Esophagus muscularis mucosa (tissue), 4 donors: Measurements from ENCODE around the gene DPYD. TPM values are rescaled to one million over a fixed set of nuclear protein-coding genes. Genes with fewer than 3 reads are reported as not detected.

Experiments
- DNase-seq: peaks from one replicate; pipeline ENCODE4 v3.0.0-alpha.2; 2017; ENCODE audit errors: extremely low spot score
- H3K27ac ChIP-seq, 4 donors: fragments of 200-600 bp; sonication (generic); replicated peaks in 1 of 4; 1 replicate in 3 of 4; 2 replicates in 1 of 4; pipeline ENCODE4 v1.5.1; 2016 to 2019; ENCODE audit warnings: mild to moderate bottlenecking in 1 of 4
- H3K27me3 ChIP-seq, 4 donors: fragments of 200-600 bp; sonication (generic); one replicate each; pipeline versions ENCODE4 v1.5.1 to v1.6.0; 2016 to 2019
- H3K36me3 ChIP-seq, 4 donors: fragments of 200-600 bp; sonication (generic); one replicate each; pipeline ENCODE4 v1.5.1; 2016 to 2019
- H3K4me1 ChIP-seq, 4 donors: fragments of 200-600 bp; sonication (generic); one replicate each; pipeline ENCODE4 v1.5.1; 2016 to 2019
- H3K4me3 ChIP-seq, 4 donors: fragments of 200-600 bp; sonication (generic); 1 replicate in 2 of 4; 2 replicates in 2 of 4; pipeline ENCODE4 v1.5.1; 2016 to 2019; ENCODE audit warnings: mild to moderate bottlenecking in 4 of 4, moderate library complexity in 1 of 4
- H3K9me3 ChIP-seq, 4 donors: fragments of 200-600 bp; sonication (generic); 1 replicate in 3 of 4; 2 replicates in 1 of 4; pipeline ENCODE4 v1.5.1; 2016 to 2019
- EP300 ChIP-seq: sonication (generic); formaldehyde crosslinking; IDR thresholded peaks from one replicate; pipeline ENCODE4 v1.6.1; 2017; ENCODE audit warnings: antibody characterized with exemption
- POLR2A ChIP-seq: fragments of 450-650 bp; IDR thresholded peaks from one replicate; pipeline ENCODE4 v1.6.1; 2017; ENCODE audit warnings: antibody characterized with exemption, moderate library complexity, mild to moderate bottlenecking, low read depth
- POLR2AphosphoS5 ChIP-seq, 2 donors: sonication (generic); formaldehyde crosslinking; IDR thresholded peaks; one replicate each; pipeline ENCODE4 v1.6.1; 2017; ENCODE audit warnings: antibody characterized with exemption in 2 of 2
- WGBS: methylation state at CpG from one replicate; pipeline ENCODE4 v1.1.5; 2018; 5-methylcytosine and 5-hydroxymethylcytosine counted together
- intact Hi-C: fragments of 100-400 bp; cut with DNase I; formaldehyde crosslinking; loops from one replicate; pipeline ENCODE4 v1.15.1; 2023
- total RNA-seq, 4 donors: library from RNA; depleted of rRNA; stranded (reverse); fragments of >200 nt; gene quantifications; one replicate each; pipeline versions ENCODE4 v1.1.0 to v1.2.1, GENCODE V29; 2016
- TF ChIP-seq, protein P1 (sequence below), 3 experiments: fragments of 200-600 bp in 2 of 3; fragments of 450-650 bp in 1 of 3; sonication (generic) in 2 of 3; IDR thresholded peaks; one replicate each; pipeline ENCODE4 v1.5.1; 2017 to 2019; ENCODE audit warnings: antibody characterized with exemption in 3 of 3, mild to moderate bottlenecking in 2 of 3, moderate library complexity in 1 of 3

The DPYD gene
- total RNA-seq, 4 donors from 2014 or later: 31.1 to 36.6 (median 31.7) TPM

DNA sequence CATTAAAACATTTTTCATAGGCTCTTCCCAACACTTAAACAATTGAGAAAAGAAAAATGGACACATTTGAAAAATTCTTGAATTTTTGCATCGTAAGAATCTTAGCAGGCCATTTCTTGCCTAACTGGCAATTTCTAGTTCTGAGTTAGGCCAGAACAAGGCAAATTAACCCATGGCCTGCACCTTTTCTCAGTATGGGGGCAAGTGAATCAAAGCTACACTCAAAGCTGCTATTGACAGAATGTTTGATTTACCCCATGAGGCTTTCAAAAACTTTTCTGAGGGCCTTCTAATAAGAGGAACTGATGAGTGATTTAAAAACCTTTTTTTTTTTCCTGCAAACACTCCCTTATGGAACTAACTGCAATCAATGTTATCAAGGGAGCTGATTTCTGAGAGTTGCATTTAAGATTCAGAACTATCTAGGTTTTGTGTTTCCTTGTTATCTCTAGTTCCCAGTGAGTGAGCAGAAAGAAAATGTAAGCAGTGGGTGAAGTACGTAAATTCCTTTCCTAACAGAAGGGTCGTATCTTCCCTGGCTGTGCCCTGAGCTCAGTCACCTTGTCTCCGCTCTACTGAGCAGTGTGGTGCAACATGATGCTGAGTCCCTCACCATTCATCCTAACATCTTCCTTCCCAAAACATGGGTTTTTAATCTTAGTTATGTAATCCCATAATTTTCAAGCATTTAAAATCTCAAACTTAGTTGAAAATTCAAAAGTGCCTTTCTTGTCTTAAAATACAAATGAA, 353.7 kb downstream of the DPYD start:
- TF ChIP-seq EP300: no peak
- no peak for TF ChIP-seq POLR2AphosphoS5 (IDR thresholded peaks at IDR 0.05)
- no peak for TF ChIP-seq POLR2A
- TF ChIP-seq, protein P1, sequence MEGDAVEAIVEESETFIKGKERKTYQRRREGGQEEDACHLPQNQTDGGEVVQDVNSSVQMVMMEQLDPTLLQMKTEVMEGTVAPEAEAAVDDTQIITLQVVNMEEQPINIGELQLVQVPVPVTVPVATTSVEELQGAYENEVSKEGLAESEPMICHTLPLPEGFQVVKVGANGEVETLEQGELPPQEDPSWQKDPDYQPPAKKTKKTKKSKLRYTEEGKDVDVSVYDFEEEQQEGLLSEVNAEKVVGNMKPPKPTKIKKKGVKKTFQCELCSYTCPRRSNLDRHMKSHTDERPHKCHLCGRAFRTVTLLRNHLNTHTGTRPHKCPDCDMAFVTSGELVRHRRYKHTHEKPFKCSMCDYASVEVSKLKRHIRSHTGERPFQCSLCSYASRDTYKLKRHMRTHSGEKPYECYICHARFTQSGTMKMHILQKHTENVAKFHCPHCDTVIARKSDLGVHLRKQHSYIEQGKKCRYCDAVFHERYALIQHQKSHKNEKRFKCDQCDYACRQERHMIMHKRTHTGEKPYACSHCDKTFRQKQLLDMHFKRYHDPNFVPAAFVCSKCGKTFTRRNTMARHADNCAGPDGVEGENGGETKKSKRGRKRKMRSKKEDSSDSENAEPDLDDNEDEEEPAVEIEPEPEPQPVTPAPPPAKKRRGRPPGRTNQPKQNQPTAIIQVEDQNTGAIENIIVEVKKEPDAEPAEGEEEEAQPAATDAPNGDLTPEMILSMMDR (IDR thresholded peaks at IDR 0.05): no peak
- H3K4me1 ChIP-seq: peaks cover 0 to 13% (median 7%) of the 10 kb centered on the region in 4 donors
- intact Hi-C loops: no loop called here
- peaks cover 0 to 4% (median 0%) of the 10 kb centered on the region in 4 donors for H3K36me3 ChIP-seq
- H3K27me3 ChIP-seq: no peaks in the 10 kb centered on the region
- no peak overlapping the region for H3K4me3 ChIP-seq
- no peak for DNase-seq
- H3K9me3 ChIP-seq: no peaks in the 10 kb centered on the region
- no peak overlapping the region for H3K27ac ChIP-seq
- 94% methylated on average over 4 of the region's 4 CpGs for WGBS

DNA sequence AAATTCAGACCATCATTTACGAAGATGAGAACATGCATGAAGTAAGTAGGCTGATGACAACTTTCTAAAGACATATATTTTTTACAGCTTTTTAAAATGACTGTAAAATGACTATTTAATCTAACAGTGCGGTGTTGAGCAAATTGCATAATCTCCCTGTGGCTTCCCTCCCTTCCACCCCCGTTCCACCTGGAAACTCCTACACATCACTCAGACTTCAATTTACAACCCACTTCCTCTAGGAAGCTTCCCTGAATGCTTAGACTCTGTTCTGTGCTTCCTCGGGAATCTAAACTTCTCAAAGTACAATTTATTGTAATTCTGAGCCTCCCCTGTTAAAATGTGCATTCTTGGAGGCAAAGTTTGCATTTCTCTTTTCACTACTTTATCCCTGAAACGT, 354.9 kb downstream of the DPYD start:
- intact Hi-C loops: no loop called here
- TF ChIP-seq POLR2AphosphoS5 (IDR thresholded peaks at IDR 0.05) (no peak), EP300 (no peak), POLR2A (no peak)
- TF ChIP-seq, protein P1 (IDR thresholded peaks at IDR 0.05): no peak
- H3K4me1 ChIP-seq: peaks cover 0 to 6% (median 0%) of the 10 kb centered on the region in 4 donors
- no peaks in the 10 kb centered on the region for H3K9me3 ChIP-seq
- no peaks in the 10 kb centered on the region for H3K27me3 ChIP-seq
- no peak overlapping the region for H3K27ac ChIP-seq
- DNase-seq: no peak
- 83% methylated on average over 5 of the region's 5 CpGs for WGBS
- peaks cover 0 to 2% (median 0%) of the 10 kb centered on the region in 4 donors for H3K36me3 ChIP-seq
- H3K4me3 ChIP-seq: no peak overlapping the region

DNA sequence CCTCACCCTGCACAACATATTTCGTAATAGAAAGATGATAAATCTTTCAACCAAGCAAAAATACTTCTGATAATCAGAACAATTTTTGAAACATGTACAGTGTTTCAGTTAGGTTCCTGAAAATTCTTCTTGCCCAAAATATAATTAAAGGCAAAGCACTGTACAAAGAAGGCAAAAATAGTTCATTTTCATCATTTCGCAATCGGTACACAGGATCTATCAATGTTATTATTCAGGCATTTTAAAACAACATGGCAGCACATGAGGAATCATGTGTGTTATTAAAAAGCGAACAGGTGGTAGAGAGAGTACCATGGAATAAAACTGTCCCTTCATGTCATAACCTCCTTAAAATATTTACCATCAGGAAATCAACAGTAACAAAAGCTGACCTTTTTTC, 356.9 kb downstream of the DPYD start:
- Histone ChIP-seq H3K36me3 (no peaks in the 10 kb centered on the region), H3K9me3 (no peaks in the 10 kb centered on the region), H3K4me3 (no peak overlapping the region), H3K27ac (no peak overlapping the region), H3K4me1 (peaks cover 0 to 6% (median 0%) of the 10 kb centered on the region in 4 donors), H3K27me3 (no peaks in the 10 kb centered on the region)
- TF ChIP-seq POLR2AphosphoS5 (IDR thresholded peaks at IDR 0.05) (no peak), EP300 (no peak), POLR2A (no peak)
- TF ChIP-seq, protein P1 (IDR thresholded peaks at IDR 0.05): no peak
- DNase-seq: no peak
- intact Hi-C loops: no loop called here
- WGBS: over 99% methylated on average over 4 of the region's 4 CpGs

DNA sequence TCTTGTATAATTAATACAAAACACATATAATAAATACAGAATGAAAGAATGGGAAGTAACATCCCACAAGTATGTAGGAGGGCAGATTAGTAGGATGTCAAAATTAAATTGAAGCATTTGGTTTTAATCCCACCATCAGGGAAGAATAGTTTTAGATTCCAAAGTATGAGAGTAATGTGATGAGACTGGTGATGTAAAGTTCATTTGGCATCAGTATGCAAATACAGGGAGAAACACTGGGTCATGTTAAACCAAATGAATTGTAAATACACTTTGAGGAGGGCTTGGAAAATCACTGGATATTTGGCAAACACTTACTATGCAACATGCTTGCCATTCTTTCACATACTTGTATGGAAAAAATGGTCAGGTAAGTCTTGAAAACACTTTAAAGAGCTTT, 358.8 kb downstream of the DPYD start:
- H3K27ac ChIP-seq: no peak overlapping the region
- H3K4me1 ChIP-seq: peaks cover 0 to 6% (median 0%) of the 10 kb centered on the region in 4 donors
- no peak for DNase-seq
- intact Hi-C loops: no loop called here
- no peaks in the 10 kb centered on the region for H3K9me3 ChIP-seq
- no peak for TF ChIP-seq POLR2AphosphoS5 (IDR thresholded peaks at IDR 0.05)
- no peak for TF ChIP-seq POLR2A
- TF ChIP-seq, protein P1 (IDR thresholded peaks at IDR 0.05): no peak
- TF ChIP-seq EP300: no peak
- no peaks in the 10 kb centered on the region for H3K27me3 ChIP-seq
- peaks cover 0 to 6% (median 0%) of the 10 kb centered on the region in 4 donors for H3K36me3 ChIP-seq
- no peak overlapping the region for H3K4me3 ChIP-seq

DNA sequence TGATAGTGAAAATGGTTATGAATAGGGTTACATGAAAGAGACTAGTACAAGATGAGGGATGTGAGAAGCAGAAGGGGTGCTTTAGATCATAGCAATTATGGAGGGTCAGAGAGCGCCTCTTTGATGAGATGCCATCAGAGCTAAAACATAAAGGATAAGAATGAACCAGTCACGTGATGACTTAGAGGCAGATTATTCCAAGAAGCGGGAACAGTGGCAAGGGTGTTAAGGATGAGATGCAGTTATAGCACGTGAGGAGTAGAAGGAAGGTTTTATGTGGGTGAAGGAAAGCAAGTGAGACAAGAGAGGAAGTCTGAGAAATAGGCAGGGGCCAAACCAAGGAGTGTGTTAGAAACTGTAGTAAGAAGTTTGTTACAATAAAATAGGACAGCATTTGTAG, 360.1 kb downstream of the DPYD start:
- Histone ChIP-seq H3K9me3 (no peaks in the 10 kb centered on the region), H3K27me3 (no peaks in the 10 kb centered on the region), H3K4me3 (no peak overlapping the region), H3K27ac (no peak overlapping the region), H3K36me3 (peaks cover 0 to 6% (median 0%) of the 10 kb centered on the region in 4 donors), H3K4me1 (peaks cover 0 to 6% (median 0%) of the 10 kb centered on the region in 4 donors)
- WGBS: 95% methylated on average over 4 of the region's 4 CpGs
- DNase-seq: no peak
- intact Hi-C loops: no loop called here
- TF ChIP-seq EP300 (no peak), POLR2A (no peak), POLR2AphosphoS5 (IDR thresholded peaks at IDR 0.05) (no peak)
- TF ChIP-seq, protein P1 (IDR thresholded peaks at IDR 0.05): no peak
